Fibroblast of the conjunctiva (primary cell): ENCODE measurements around the gene FHIT.

ENCODE experiments used
- DNase-seq: peaks from one replicate; pipeline ENCODE4 v3.0.0-alpha.2; 2010; ENCODE audit warnings: low read depth

The FHIT gene

DNA sequence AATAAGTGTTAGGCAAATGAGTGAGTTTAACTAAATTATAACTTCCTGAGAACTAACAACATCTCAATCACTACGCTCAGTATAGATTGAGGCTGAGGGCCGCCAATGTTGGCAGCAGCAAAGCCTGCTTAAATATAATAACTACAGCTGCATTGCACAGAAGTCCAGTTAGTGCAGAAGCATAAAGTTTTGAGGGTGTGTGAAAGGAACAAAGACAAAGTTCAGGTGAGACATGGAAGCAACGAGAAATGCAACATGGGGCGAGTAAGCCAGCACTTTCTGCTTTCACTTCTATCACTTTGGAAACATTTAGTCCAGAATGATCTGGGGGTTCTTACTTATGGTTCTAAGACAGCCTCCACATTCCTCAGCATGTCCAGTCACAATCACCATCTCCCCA, 1149.1 kb downstream of the FHIT start:
- DNase-seq = no peak

DNA sequence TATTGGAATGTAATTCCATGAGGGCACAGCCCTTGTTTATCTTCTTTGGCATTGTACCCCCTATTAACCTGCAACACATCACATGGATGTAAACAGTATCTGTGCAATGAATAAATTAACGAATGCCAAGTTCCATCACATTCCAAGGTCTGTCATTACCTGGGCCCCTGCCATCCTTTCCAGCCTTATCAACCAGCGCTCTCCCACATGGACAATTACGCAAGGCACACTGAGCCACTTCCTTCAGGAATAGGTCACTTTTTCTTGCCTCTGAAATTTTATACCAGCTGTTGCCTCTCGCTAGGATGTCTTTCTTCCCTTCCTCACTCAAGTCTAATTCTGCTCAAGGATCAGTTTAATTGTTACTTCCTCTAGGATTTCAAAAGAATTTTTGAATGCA, 1149.6 kb downstream of the FHIT start:
- no peak for DNase-seq

DNA sequence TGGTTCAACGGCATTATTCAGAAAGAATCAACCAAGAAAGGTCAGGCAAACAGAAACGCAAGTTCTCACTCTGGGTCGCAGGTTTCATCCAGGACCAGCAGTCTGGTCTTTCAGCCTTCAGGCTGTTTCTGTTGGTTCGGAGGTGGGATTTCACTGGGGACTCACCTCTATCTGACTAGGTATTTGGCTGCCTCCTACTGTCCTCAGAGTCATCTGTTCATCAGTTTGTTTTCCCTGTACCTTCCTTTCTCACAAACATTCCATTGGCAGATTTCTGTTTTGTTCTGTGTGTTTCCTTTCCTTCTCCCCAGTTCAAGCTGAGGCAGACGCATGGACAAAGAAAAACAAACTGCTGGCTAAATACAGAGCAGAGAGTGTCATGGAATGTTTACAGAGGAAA, 1154.8 kb downstream of the FHIT start:
- DNase-seq = no peak

DNA sequence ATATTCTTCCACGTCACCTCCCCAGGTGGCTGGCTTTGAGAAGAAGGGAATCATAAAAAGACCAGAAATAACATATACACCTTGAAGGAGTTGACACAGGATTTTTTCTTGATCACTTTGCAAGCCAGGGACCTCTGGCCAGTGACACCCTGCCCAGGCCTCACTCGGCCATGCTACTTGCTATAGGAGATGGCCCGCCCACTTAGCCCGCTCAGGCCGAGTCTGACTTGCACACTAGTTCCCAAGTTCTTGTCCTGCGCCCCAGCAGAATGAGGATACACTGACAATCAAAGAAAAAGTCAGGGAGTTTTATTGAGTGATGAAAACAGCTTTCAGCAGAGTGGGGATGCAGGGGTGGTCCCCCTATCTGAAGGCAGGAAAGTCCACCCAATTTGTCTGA, 1155.3 kb downstream of the FHIT start:
- no peak for DNase-seq

GRCh38 chr3:60095516-60095915, 1155.7 kb downstream of the FHIT start:
- DNase-seq = no peak

DNA sequence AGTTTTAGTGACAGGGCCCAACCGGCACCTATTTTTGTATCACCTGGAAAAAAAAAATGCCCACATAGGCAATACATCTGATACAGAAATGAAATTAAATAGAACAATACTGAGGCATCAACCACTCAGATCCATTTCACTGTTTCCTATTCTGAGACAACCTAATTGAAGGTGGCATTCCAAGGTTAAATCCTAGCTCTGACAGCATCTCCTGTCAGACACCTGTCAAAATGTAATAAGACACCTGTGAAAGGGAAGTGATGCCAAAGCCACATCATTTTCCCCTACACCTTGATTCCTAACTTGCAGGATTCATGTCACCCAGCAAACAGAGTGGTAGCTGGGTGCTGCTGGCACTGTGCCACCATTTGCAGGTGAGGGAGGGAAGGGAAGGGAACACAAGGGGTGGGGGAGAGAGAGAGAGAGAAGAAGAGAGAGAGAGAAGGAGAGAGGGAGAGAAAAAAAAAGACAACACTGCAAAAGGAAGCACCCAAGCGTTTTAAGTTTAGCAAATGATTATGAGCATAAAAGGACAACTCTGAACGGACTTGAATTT, 1156.8 kb downstream of the FHIT start:
- no peak for DNase-seq

DNA sequence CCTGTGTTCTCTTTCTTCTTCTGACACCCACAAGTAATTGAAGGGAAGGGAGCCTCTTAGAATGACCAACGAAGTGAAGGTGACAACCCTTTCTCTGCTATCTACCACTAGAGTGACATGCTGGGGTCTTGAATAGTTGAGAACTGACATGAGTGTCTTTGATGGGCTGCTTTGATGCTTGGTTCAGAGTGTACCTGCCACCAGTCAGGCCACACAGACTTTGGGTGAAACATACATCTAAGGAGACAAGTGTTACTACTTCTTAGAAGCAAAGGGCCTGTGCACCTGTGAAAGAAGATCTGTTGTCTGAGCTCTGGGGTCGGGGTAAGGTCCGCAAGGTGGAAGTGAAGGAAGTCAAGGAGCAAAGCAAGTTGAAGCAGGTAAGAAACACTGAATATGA, 1160.7 kb downstream of the FHIT start:
- no peak for DNase-seq

- no peak for DNase-seq
Observed at GRCh38 chr3:60086811-60087210, 1164.4 kb downstream of the FHIT start.

DNA sequence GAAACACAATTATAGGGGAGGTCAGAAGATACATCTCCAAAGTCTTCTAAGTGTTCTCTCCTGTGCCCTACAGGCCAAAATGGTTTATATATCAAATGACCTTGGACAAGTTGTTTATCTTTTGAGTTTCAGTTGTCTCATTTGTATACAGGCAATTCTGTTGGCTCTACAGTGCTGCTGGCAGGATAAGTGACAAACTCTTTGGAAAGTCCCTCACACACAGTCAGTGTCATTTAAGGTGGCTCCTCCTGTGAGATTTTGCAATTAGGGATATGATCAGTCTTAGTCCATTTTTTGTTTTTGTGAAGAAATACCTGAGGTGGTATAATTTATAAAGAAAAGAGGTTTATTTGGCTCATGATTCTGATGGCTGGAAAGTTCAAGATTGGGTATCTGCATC, 1165.6 kb downstream of the FHIT start:
- DNase-seq = no peak

GRCh38 chr3:60081381-60082095, 1169.7 kb downstream of the FHIT start:
- DNase-seq = no peak

DNA sequence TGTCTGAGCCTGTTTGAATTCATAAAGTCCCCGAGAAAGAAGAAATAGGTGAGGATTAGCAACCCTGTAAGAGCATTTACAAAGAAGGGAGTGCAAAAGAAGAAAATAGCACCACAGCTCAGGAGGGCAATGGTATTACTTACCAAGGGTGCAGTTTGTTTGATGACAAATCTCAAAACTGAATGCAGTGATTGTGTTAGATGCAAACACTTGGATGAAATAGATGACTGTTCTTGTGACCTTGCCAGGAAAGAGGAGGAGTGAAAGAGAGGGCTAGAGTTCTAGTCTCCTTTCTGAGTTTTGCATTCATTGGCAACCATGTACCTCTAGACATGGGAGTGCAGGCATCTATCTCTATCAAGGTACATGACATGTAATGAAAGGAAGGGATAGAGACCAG, 1170.6 kb downstream of the FHIT start:
- DNase-seq = no peak

DNA sequence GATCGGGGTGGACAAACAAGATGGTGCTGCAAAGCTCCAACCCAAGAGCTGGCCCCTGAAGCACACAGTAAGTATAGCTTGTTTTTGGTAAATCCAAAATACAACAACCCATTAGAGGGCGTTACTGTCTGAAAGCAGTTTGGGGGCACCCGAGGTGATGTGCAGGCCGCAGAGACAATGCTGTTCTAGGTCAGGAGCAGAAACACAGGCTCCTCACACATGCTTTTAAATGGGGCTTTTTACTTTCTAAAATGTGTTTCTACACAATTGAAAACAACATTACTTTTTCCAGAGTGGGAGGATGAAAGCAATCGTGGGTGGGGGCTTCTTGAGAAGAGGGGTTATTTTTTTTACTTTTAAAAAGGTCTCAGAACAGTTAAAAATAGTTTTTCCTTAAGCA, 1172.2 kb downstream of the FHIT start:
- no peak for DNase-seq

DNA sequence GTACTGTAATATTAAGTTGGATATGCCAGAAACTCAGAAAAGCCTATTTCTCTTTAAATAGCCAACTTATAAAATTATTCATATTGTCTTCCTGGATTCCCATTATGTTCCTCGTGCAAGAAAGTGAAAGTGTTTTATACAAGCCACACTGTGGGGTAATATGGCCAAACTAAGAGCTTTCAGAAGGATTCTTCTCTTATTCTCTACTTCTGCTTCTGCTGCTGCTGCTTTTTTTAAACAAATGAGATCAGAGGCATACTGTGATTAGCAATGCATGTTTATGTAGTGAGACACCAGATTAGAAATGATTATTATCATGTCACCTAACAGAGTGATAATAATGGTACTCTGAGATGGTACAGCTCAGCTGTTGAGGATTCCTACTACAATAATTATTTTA, 1174.9 kb downstream of the FHIT start:
- no peak for DNase-seq

DNA sequence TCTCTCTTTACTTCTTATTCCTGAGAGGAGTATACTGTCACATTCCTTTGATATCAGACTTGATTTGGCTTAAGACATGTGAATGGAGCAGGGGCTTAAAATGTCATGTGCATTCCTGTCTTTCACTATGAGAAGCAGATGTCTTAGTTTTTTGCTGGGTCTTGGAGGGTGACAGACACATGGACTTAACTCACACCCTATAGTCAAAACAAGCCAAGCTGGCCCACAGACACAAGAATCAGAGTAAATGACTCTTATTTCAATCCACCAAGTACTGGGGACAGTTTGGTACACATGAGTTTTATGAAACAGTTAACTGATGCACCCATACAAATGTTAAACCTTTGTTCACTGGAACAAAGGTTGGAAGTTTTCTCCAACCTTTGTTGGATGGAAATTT, 1177.3 kb downstream of the FHIT start:
- no peak for DNase-seq

- no peak for DNase-seq
Observed at GRCh38 chr3:60073228-60073627, 1178.0 kb downstream of the FHIT start.

- DNase-seq = no peak
Observed at GRCh38 chr3:60070366-60070765, 1180.9 kb downstream of the FHIT start.

DNA sequence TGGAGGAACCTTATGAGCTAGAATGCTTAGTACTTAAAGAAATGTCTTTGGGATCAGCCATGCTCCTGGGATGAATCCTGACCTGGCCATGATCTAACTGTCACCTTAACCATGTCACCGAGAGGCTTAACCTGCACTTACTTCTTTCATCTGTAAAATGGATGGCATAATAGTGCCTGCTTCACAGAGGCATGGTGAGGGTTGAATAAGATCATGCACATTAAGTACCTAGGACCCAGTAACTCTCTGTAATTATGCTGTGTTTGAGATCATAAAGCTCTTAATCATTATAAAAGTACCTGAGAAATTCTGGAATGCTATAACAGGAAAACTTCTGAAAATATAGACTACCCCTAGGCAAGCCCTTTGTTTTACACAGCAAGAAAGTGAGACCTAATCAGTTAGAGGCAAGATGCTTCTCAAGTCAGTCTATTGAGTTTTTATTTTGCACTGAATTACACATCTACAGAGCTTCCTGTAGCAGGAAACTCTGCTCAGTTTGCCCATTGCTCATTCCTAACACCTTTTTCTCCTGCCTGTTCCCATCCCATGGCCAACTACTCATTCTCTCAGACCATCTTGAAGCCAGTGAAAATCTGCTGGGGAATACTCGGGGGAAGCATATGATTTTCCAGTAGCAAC, 1185.9 kb downstream of the FHIT start:
- no peak for DNase-seq

GRCh38 chr3:60064210-60065178, 1186.8 kb downstream of the FHIT start:
- DNase-seq = peak; percentile 64

DNA sequence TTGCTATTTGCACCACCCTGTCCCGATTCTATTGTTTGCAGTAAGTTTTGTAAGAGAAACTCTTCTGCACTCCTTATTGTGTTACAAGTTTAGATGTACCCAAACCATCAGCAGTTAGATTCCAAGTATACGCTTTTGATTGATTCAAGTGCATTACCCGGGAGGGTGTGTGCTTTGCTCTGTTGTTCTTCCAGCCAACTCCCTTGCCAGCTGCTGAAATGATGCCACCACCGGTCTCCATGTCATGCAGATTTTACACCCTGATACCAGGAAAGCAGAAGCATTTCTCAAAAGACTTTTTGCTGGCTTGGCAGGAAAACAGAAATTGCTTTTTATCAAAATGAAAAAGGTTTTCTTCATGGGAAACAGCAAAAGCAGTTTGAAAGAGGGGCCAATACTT, 1194.8 kb downstream of the FHIT start:
- DNase-seq = no peak

- no peak for DNase-seq
Observed at GRCh38 chr3:60055765-60056164, 1195.5 kb downstream of the FHIT start.

DNA sequence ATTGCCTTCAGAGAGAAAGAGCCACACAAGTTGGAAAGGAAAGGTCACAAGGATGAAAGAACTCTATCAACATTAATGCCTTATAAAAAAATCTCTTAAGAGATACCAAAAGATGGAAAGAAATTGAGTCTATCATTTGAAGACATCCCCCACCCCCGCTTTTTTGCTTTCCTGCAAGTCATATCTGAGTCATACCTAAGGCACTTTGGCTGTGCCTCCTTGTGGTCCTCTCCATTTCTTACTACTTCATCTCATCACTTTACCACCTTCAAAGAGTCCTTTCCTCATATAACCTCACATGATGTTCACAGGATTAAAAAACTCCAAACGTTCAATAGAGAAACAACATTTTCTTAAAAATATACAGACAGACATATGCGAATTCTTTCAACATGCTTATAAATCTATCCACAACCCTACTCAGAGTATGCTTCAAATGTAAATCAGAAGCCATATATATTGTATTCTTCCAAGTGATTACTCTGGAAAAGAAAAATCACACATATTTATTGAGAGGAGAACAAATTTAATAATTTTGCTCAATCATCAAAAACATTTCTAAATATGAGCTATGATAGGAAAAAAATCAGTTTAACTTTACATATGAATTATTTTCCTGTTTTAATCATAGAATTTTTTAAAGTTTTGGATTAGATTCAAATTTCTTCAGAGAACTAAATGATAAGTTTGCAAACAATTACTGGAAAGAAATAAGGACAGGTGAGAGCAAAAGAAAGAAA, 1197.6 kb downstream of the FHIT start:
- peak; percentile 40 for DNase-seq

DNA sequence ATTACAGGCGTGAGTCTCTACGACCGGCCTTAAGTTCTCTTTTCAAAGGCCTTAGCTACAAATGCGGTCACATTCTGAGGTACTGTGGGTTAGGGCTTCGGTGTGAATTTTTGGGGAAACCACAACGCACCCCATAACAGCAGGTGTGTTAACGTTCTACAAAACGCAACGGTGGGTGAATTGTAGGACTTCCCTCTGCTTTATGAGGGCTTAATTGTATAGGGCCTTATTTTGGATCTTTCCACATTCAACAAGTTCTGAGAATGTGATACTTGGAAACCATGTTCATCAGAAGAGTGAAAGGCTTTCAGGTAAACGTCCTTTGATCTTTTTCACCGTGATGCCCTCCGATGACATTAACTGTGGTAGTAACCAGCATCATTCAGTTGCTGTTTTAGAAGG, 1202.8 kb downstream of the FHIT start:
- no peak for DNase-seq
